Inflammatory macrophage (primary cell): ENCODE results near the gene RCOR1.

ENCODE experiments used
- DNase-seq, 2 donors: peaks; one replicate each; pipeline ENCODE4 v3.0.0-alpha.2; 2020 to 2022

RCOR1 gene

DNA sequence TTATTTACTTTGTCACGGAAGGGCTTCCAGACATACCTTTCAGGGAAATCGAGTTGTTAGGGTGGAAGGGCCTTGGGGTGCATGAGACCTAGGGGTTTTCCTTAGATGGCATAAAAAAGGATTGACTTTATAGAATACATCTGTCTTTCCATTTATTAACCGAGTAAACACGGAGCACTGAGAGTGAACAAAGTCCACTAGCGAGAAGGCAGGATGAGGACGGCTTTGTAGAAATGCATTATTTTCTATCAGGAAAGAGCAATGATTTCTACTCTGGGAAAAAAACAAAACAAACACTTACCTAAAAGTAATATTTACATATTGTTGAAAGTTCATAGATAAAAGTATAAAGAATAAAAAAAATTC is 91.8 kb downstream of the RCOR1 start:
- no peak for DNase-seq

DNA sequence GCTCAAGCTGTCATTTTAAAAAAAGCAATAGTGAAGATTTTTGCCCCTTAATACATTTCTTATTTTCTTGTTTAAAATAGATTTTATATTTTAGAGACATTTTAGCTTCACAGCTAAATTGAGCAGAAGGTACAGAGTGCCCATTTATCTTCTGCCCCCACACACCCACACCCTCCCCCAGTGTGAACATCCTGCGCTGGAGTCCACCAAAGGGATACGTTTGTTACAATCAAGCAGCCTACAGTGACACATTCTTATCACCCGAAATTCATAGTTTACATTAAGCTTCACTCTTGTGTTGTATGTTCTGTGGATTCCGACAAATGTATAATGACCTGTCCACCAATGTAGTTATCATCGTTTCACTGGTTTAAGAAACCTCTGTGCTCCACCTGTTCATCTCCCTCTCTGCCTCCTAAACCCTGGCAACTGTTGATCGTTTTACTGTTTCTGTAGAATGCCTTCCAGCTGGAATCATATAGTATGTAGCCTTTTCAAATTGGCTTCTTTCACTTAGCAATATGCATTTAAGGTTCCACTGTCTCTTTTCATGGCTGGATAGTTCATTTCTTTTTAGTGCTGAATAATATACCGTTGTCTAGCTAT is 93.8 kb downstream of the RCOR1 start:
- DNase-seq, result no peak

DNA sequence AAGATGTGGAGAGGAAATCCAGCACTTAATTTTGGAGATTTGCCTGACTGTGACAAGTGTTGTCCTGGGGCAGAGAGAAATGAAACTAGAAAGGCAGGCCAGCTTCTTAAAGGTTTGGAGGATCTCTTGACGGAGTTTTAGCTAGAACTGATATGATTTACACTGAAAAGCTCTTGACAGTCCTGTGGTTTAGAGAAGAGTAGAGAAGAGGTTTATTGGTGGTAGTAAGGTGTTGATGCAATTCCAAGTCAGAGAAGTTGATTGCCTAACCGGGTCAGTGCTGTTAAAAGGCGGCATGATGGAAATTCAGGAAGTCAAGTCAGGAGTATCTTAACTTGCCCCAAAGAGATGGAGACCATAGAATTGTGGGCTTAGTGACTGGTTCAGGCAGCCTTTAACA is 95.8 kb downstream of the RCOR1 start:
- DNase-seq, result peak; percentile 76 to 82

GRCh38 chr14:102690509-102691286 is 98.2 kb downstream of the RCOR1 start:
- DNase-seq, result no peak

GRCh38 chr14:102691763-102692162 is 99.3 kb downstream of the RCOR1 start:
- no peak for DNase-seq

DNA sequence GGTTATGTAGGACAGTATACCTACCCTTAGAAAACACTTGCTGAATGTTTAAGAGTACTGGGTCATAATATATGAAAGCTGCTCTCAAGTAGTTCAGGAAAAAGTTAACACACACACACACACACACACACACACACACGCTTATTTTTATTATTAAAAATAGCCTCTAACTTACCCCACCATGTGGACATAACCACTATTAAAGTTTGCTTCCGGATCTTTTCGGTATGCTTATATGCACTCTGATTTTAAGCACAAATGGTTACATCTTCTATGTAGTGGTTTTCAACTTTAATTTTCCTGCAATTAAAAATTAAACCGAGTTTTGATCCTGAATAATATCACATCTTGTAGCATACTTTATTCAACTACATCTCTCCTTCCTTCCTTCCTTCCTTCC is 99.9 kb downstream of the RCOR1 start:
- no peak for DNase-seq

- no peak for DNase-seq
Measured at GRCh38 chr14:102693006-102693755, 100.7 kb downstream of the RCOR1 start.

- peak; percentile 61 to 83 for DNase-seq
Measured at GRCh38 chr14:102694530-102695166, 102.2 kb downstream of the RCOR1 start.

- no peak for DNase-seq
Measured at GRCh38 chr14:102695167-102695555, 102.7 kb downstream of the RCOR1 start.

DNA sequence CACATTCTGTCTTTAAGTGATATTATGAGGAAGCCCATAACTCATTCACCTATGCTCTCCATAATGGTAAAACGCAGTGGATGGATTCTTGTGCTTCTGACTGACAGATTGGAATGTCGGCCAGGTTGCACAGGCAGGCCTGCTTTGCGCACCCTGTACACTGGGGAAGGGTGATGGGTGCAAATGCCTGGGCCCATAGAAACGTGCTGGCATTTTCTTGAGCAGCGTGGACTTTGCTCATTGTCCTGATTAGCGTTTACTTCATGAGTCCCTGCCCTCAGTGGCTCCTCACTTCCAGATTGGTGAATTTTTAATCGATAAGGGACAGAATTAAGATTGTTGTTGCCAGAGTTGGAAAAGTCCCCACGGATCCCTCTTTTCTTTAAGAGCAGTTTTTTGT is 103.9 kb downstream of the RCOR1 start:
- no peak for DNase-seq

DNA sequence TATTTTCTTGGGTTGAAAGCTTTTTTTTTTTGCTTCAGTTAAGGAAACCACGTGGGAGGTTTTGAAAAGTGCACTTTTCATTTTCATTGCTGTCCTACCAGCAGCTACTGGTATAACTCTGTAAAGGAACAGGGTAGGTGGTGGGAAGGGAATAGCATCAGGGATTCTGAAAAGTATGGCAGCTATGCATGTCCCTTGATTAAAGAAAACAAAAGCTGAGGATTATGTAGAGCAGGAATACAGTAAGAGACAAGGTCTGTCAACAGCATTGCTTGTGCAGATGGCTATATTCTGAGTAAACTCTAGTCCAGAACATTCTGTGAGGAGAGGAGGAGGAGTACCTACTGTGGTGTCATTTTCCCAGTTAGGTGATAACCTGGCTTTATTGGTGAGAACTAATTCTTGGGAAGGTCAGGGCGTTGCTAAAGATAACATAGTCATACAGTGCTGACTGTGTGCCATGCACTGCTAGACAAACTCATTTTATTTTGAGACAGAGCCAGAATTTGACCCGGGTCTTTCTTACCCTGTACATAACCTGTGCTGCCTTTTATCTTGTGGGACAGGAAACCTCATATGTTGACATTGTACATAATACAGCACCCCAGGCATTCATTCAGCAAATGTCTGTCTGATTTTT is 104.5 kb downstream of the RCOR1 start:
- no peak for DNase-seq

DNA sequence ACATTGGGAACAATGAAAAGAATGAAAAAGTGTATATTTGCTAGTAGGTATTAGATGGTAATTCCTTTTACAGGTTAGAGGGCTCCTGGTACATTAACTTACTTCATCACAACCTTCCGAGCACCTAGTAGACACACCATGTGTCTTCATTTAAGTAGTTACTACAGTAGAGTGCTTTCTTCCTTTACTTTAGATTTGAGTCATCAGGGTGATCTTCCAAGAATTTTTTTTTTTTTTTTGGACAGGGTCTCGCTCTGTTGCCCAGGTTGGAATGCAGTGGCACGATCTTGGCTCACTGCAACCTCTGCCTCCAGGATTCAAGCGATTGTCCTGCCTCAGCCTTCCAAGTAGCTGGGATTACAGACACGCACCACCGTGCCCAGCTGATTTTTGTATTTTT is 105.1 kb downstream of the RCOR1 start:
- DNase-seq, result no peak

DNA sequence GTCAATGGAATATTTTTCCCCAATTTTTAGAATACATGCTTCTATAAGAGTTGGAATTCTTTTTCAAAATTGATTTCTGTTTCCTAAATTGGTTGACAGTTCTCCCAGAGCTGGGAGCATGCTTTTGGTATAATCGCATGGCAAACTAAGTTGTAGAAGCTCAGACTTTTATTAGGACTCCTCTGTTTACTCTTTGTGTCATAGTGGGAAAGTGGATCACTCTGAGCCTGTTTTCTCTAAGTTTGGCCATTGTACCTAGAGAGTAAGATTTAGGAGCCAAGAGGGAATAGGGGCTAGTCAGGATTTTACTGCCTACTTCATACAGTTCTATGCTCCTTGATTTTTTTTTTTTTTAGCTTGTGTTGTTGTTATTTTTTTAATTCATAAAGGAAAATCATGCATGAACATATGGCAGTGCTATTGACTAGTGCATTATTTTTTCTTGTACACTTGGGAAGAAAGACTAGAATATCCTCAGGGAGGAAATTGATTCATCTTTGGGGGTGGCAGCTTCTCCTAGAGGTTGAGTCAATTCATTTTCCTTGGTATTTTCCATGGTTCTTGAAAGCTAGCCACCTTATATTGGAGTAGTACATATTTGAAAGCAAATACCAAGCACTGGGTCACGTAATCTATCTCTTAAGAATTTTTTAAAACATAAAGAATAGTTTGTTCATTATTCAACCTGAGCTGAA is 107.1 kb downstream of the RCOR1 start:
- no peak for DNase-seq

GRCh38 chr14:102708494-102708893 is 116.0 kb downstream of the RCOR1 start:
- no peak for DNase-seq

- no peak for DNase-seq
Measured at GRCh38 chr14:102711207-102711606, 118.8 kb downstream of the RCOR1 start.

- no peak for DNase-seq
Measured at GRCh38 chr14:102711946-102712345, 119.5 kb downstream of the RCOR1 start.

DNA sequence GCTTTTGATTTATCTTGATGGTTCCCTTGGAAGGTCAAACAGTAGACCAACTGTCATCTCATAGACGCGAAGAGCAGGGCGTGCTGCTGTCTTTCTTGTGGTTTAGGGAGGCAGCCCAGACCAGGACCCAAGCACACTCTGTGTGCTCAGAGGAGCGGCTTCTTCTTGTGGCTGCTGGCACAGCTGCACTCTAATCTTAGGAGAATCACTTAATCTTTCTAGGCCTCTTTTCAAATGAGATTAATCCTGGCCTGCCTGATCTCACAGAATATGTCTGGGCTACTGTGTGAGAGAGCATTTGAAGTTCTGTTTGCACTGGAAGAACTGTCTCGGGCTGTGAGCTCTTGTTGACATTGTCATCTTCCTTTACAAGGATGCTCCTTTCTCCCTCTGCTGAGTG is 124.8 kb downstream of the RCOR1 start:
- no peak for DNase-seq

GRCh38 chr14:102722646-102723045 is 130.2 kb downstream of the RCOR1 start:
- no peak for DNase-seq

DNA sequence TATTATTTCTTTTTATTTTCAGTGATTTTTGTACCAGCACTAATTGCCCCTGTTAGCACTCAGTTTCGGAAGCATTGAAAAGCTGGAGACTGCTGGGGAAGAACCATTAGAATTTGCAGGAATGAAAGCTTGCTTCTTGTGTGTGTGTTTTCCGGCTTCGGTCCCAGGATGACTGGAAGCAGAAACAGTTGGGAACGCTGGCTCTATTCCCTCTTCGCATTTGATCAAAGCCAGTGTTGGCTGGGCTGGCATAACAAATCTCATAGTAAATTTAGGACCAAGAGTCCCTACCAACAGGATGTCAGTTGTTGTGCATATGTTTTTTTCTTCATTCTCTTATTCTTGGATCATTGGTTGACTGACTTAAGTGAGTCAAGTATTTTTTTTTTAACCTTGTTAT is 131.2 kb downstream of the RCOR1 start:
- DNase-seq, result no peak

- DNase-seq, result no peak
Measured at GRCh38 chr14:102726191-102726949, 133.9 kb downstream of the RCOR1 start.

- DNase-seq, result no peak
Measured at GRCh38 chr14:102727336-102728095, 135.1 kb downstream of the RCOR1 start.
